HEK293T (cell line): ENCODE measurements around the gene CDH13.

Source experiments
- CTCF ChIA-PET: fragments of 350-600 bp; formaldehyde crosslinking; extraction: SDS; loops from one replicate; lab custom pipeline; 2021; ENCODE audit warnings: antibody characterized with exemption, inconsistent platforms; lab: Yijun Ruan, JAX
- POLR2A ChIA-PET: fragments of 350-600 bp; formaldehyde crosslinking; extraction: SDS; loops from one replicate; lab custom pipeline; 2020; ENCODE audit warnings: antibody characterized with exemption, inconsistent platforms; lab: Yijun Ruan, JAX
- DNase-seq: peaks from one replicate; pipeline ENCODE4 v3.0.0; 2012; ENCODE audit warnings: mixed read lengths; ENCODE audit errors: extremely low spot score
- ARNT ChIP-seq: fragments of 450-650 bp; IDR thresholded peaks from 2 replicates; pipeline ENCODE4 v1.6.1; 2017; ENCODE audit warnings: mild to moderate bottlenecking
- BHLHE40 ChIP-seq: fragments of 450-650 bp; IDR thresholded peaks from 2 replicates; pipeline ENCODE4 v1.6.1; 2016; ENCODE audit warnings: mild to moderate bottlenecking, moderate library complexity, borderline replicate concordance
- CTBP1 ChIP-seq: fragments of 450-650 bp; IDR thresholded peaks from 2 replicates; pipeline ENCODE4 v1.6.1; 2016; ENCODE audit warnings: borderline replicate concordance
- ELF4 ChIP-seq: fragments of 450-650 bp; IDR thresholded peaks from 2 replicates; pipeline ENCODE4 v1.6.1; 2017; ENCODE audit warnings: antibody characterized with exemption
- FOXA1 ChIP-seq: fragments of 450-650 bp; IDR thresholded peaks from 2 replicates; pipeline ENCODE4 v1.6.1; 2016; ENCODE audit warnings: mild to moderate bottlenecking
- FOXK2 ChIP-seq: fragments of 450-650 bp; IDR thresholded peaks from 2 replicates; pipeline ENCODE4 v1.6.1; 2016; ENCODE audit warnings: mild to moderate bottlenecking
- FOXM1 ChIP-seq: fragments of 450-650 bp; IDR thresholded peaks from 2 replicates; pipeline ENCODE4 v1.6.1; 2017; ENCODE audit warnings: mild to moderate bottlenecking, borderline replicate concordance
- HDGF ChIP-seq: fragments of 450-650 bp; IDR thresholded peaks from 2 replicates; pipeline ENCODE4 v1.6.1; 2017; ENCODE audit warnings: antibody characterized with exemption, borderline replicate concordance
- L3MBTL2 ChIP-seq: fragments of 450-650 bp; conservative IDR thresholded peaks from 2 replicates; pipeline ENCODE4 v1.6.1; 2016; ENCODE audit warnings: mild to moderate bottlenecking
- LEF1 ChIP-seq: fragments of 450-650 bp; IDR thresholded peaks from 2 replicates; pipeline ENCODE4 v1.6.1; 2017; ENCODE audit warnings: mild to moderate bottlenecking, borderline replicate concordance
- NFRKB ChIP-seq: fragments of 450-650 bp; IDR thresholded peaks from 2 replicates; pipeline ENCODE4 v1.6.1; 2016; ENCODE audit warnings: mild to moderate bottlenecking, moderate library complexity
- PKNOX1 ChIP-seq: fragments of 450-650 bp; IDR thresholded peaks from 2 replicates; pipeline ENCODE4 v1.6.1; 2016
- SP1 ChIP-seq: fragments of 450-650 bp; IDR thresholded peaks from 2 replicates; pipeline ENCODE4 v1.6.1; 2017
- SUZ12 ChIP-seq: fragments of 450-650 bp; IDR thresholded peaks from 2 replicates; pipeline ENCODE4 v1.6.1; 2016; ENCODE audit warnings: mild to moderate bottlenecking
- TARDBP ChIP-seq: fragments of 450-650 bp; IDR thresholded peaks from 2 replicates; pipeline ENCODE4 v1.6.1; 2016
- ZNF384 ChIP-seq: fragments of 450-650 bp; IDR thresholded peaks from 2 replicates; pipeline ENCODE4 v1.6.1; 2016

The CDH13 gene

DNA sequence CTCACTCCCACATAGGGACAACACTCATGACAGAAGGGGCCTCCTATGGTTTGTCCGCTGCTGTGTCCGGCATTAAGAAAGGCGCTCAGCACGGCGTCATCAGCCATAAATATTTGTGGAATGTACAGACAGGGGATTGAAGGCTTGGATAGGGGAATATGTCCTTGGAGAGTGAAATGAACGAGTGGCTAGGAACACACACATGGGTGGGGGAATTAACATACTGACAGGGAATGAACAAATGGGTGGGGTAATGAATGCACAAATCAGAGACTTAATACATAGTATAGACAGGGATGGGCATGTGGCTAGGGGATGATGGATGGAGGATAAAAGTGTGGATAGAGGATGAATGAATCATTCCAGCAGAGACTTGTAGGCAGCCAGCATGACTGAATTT, 1027.0 kb downstream of the CDH13 start:
- CTCF ChIA-PET: no interaction called here
- no peak for DNase-seq
- TF ChIP-seq CTBP1 (no peak), ZNF384 (no peak), LEF1 (no peak), HDGF (no peak), L3MBTL2 (no peak), ELF4 (no peak), BHLHE40 (no peak), FOXK2 (no peak), TARDBP (no peak), NFRKB (no peak), SP1 (no peak), PKNOX1 (no peak), FOXA1 (no peak), FOXM1 (no peak)
- POLR2A ChIA-PET: no interaction called here

GRCh38 chr16:83660282-83660681, 1033.5 kb downstream of the CDH13 start:
- TF ChIP-seq L3MBTL2 (no peak), FOXM1 (no peak), TARDBP (no peak), FOXK2 (no peak), ARNT (no peak), ZNF384 (no peak), SUZ12 (no peak), BHLHE40 (no peak), HDGF (no peak), LEF1 (no peak), SP1 (no peak), PKNOX1 (no peak), FOXA1 (no peak), CTBP1 (no peak), ELF4 (no peak), NFRKB (no peak)
- POLR2A ChIA-PET: no interaction called here
- no peak for DNase-seq
- CTCF ChIA-PET: no interaction called here

GRCh38 chr16:83661656-83662055, 1034.9 kb downstream of the CDH13 start:
- TF ChIP-seq SP1 (no peak), LEF1 (no peak), FOXK2 (no peak), ARNT (no peak), ZNF384 (no peak), HDGF (no peak), FOXM1 (no peak), L3MBTL2 (no peak), CTBP1 (no peak), PKNOX1 (no peak), SUZ12 (no peak), ELF4 (no peak), BHLHE40 (no peak), TARDBP (no peak), FOXA1 (no peak)
- no peak for DNase-seq
- ChIA-PET POLR2A (no interaction called here), CTCF (no interaction called here)

DNA sequence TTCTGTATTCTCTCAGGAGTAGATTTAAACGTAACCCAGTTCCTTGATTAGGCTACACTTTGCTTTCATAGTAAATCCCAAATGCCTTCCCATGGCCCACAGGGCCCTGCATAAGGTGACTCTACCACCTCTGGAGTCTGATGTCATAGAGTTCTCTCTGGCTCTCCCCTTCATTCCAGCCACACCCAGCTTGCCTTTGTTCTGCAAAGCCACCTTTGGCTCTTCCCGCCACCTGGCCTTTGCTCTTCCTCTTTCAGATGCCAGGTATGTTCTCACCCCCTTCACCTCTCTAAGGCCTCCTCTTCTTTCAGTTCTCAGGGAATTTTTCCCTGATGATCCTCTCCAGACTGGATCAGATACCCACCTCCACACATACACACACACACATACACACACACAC, 1039.7 kb downstream of the CDH13 start:
- no peak for DNase-seq
- ChIA-PET POLR2A (no interaction called here), CTCF (no interaction called here)
- TF ChIP-seq SUZ12 (no peak), ELF4 (no peak), HDGF (no peak), CTBP1 (no peak), PKNOX1 (no peak), ZNF384 (no peak), ARNT (no peak), FOXK2 (no peak), L3MBTL2 (no peak), SP1 (no peak), BHLHE40 (no peak), NFRKB (no peak), FOXA1 (no peak), FOXM1 (no peak), TARDBP (no peak)

GRCh38 chr16:83669456-83669855, 1042.7 kb downstream of the CDH13 start:
- ChIA-PET POLR2A (no interaction called here), CTCF (no interaction called here)
- TF ChIP-seq LEF1: no peak
- TF ChIP-seq NFRKB: no peak
- TF ChIP-seq BHLHE40: no peak
- TF ChIP-seq ARNT: no peak
- TF ChIP-seq L3MBTL2: no peak
- no peak for TF ChIP-seq ZNF384
- no peak for TF ChIP-seq ELF4
- no peak for TF ChIP-seq SP1
- DNase-seq: no peak

DNA sequence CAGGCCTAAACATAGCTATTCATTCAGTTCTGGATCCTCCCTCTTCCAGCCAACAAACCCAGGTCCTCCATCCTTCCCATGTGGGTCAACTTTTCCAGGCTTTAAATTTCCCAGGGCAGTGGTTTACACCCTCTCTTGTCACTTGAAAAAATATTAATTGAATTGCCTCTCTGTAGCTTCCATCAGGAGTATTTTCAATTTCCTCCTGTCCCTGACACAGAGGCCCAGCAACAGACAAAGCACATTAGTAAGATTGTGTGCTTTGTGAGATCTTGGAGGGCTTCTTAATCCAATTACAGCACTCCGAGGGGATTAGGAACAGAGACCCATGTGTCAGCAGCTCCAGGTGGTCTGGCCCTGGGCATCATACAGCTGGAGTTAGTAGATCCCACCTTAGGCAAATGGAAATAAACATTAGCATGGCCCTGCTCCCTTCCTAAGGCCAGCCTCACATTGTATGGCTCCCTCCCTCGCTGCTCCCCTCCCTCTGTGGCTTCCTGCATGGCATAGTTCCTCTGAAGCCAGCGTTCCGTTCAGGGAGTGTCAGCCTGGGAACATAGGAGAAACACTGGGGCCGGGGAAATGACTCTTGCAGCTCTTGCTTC, 1048.3 kb downstream of the CDH13 start:
- CTCF ChIA-PET: no interaction called here
- POLR2A ChIA-PET: no interaction called here
- TF ChIP-seq FOXA1 (no peak), HDGF (no peak), BHLHE40 (no peak), NFRKB (no peak), PKNOX1 (no peak), ZNF384 (no peak), FOXM1 (no peak), SUZ12 (no peak), ELF4 (no peak), ARNT (no peak), LEF1 (no peak), TARDBP (no peak), FOXK2 (no peak)
- no peak for DNase-seq
